ENCODE measurements around the gene NHLH1. TPM values are rescaled to one million over a fixed set of nuclear protein-coding genes. Genes with fewer than 3 reads are reported as not detected.
A peak's percentile ranks its signal among the peaks of the same experiment; 100 is the strongest.

The NHLH1 gene
- polyA plus RNA-seq, 3 donors, result 1.0 TPM; not detected in 2

GRCh38 chr1:160346463-160346862, 20.4 kb upstream of the NHLH1 start:
- no peak for TF ChIP-seq CTCF (IDR thresholded peaks at IDR 0.05)
- Mint-ChIP-seq H3K36me3 (peaks cover 42 to 59% of the 10 kb centered on the region in 2 donors), H3K9me3 (no peaks in the 10 kb centered on the region), H3K4me3 (peak overlapping the region; percentile 39 to 51), H3K27me3 (ENCODE audit: low read depth in 3 of 3) (peaks cover 0 to 1% (median 0%) of the 10 kb centered on the region in 3 donors), H3K27ac (peak overlapping the region; percentile 94 to 98 (median 98)), H3K4me1 (peaks cover 48% of the 10 kb centered on the region)
- H3K4me2 ChIP-seq (replicated peaks; ENCODE audit: extremely low read depth, low read length, poor library complexity, severe bottlenecking), result peak overlapping the region; percentile 67
- intact Hi-C loops (cut with micrococcal nuclease), result loop anchor here (10.0 kb wide), 2 partner anchors 62 to 422 kb away; partner anchors contain the start of genes PEX19 (in 1 of the 2) and TAGLN2 (in 1 of the 2)
- WGBS (ENCODE audit: insufficient coverage), result 36% methylated on average over 4 of the region's 10 CpGs
- no peaks in the 10 kb centered on the region for H4K20me1 ChIP-seq (ENCODE audit: insufficient read depth, low read length)
- peaks cover 37 to 52% of the 10 kb centered on the region in 2 donors for H3K36me3 ChIP-seq (replicated peaks in 1 of 2; ENCODE audit: control insufficient read depth in 1 of 2, insufficient read depth in 2 of 2, low read length in 2 of 2)
- DNase-seq, result peak; percentile 56 to 63 (median 59)
- no peaks in the 10 kb centered on the region for H3K9me3 ChIP-seq (replicated peaks in 1 of 2; ENCODE audit: control insufficient read depth in 1 of 2, insufficient read depth in 1 of 2, low read length in 2 of 2)
- H3K27ac ChIP-seq (ENCODE audit: low read depth in 1 of 2, low read length in 2 of 2), result peak overlapping the region; percentile 92 to 96
- H3K9ac ChIP-seq (ENCODE audit: insufficient read depth, low read length, poor library complexity, severe bottlenecking), result peak overlapping the region; percentile 69
- no peak overlapping the region for H2AFZ ChIP-seq (ENCODE audit: insufficient read depth, low read depth, low read length, poor library complexity, severe bottlenecking)
- peaks cover 48 to 57% of the 10 kb centered on the region in 2 donors for H3K4me1 ChIP-seq (ENCODE audit: control insufficient read depth in 1 of 2, insufficient read depth in 2 of 2, low read length in 2 of 2)
- H3K4me3 ChIP-seq (replicated peaks in 1 of 3; ENCODE audit: low read depth in 2 of 3, low read length in 3 of 3), result peak overlapping the region in 1 of 3 experiments; percentile 58
- peaks cover 75% of the 10 kb centered on the region for H3K79me2 ChIP-seq (ENCODE audit: insufficient read depth, low read length)
- H3K27me3 ChIP-seq (ENCODE audit: control insufficient read depth in 2 of 2, insufficient read depth in 2 of 2, low read length in 2 of 2), result no peaks in the 10 kb centered on the region

DNA sequence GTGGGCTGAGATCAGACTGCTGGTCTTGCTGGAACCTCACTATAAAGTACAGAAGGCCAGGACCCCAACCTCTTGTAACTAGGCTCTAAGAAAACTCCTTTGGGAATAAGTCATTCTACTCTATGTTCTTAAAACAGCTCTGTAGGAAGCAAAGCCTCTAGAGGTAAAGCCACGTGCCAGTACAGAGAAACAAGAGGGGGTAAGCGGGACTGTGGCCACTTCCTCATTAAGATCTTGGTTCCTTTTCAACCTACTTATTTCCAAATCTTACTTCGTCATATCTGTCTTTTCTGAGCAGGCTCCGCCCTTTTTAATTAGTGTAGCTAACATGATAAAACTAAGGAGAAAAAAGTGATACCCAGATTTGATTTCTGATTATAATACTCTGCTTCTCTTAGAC, 19.9 kb upstream of the NHLH1 start:
- Histone ChIP-seq H3K27ac (ENCODE audit: low read depth in 1 of 2, low read length in 2 of 2) (peak overlapping the region; percentile 92 to 96), H4K20me1 (ENCODE audit: insufficient read depth, low read length) (peaks cover 1% of the 10 kb centered on the region), H3K36me3 (replicated peaks in 1 of 2; ENCODE audit: control insufficient read depth in 1 of 2, insufficient read depth in 2 of 2, low read length in 2 of 2) (peaks cover 42 to 57% of the 10 kb centered on the region in 2 donors), H3K79me2 (ENCODE audit: insufficient read depth, low read length) (peaks cover 72% of the 10 kb centered on the region), H3K27me3 (ENCODE audit: control insufficient read depth in 2 of 2, insufficient read depth in 2 of 2, low read length in 2 of 2) (no peaks in the 10 kb centered on the region), H3K9ac (ENCODE audit: insufficient read depth, low read length, poor library complexity, severe bottlenecking) (peak overlapping the region; percentile 69), H3K9me3 (replicated peaks in 1 of 2; ENCODE audit: control insufficient read depth in 1 of 2, insufficient read depth in 1 of 2, low read length in 2 of 2) (no peaks in the 10 kb centered on the region), H3K4me2 (replicated peaks; ENCODE audit: extremely low read depth, low read length, poor library complexity, severe bottlenecking) (peak overlapping the region; percentile 67), H2AFZ (ENCODE audit: insufficient read depth, low read depth, low read length, poor library complexity, severe bottlenecking) (peak overlapping the region; percentile 41), H3K4me3 (replicated peaks in 1 of 3; ENCODE audit: low read depth in 2 of 3, low read length in 3 of 3) (peak overlapping the region in 2 of 3 experiments; percentile 9 to 58), H3K4me1 (ENCODE audit: control insufficient read depth in 1 of 2, insufficient read depth in 2 of 2, low read length in 2 of 2) (peaks cover 45 to 52% of the 10 kb centered on the region in 2 donors)
- DNase-seq, result peak; percentile 88 to 97 (median 91)
- peaks cover 43% of the 10 kb centered on the region for H3K4me1 Mint-ChIP-seq
- peaks cover 47 to 64% of the 10 kb centered on the region in 2 donors for H3K36me3 Mint-ChIP-seq
- H3K27ac Mint-ChIP-seq, result peak overlapping the region; percentile 94 to 98 (median 98)
- peak overlapping the region; percentile 39 to 79 for H3K4me3 Mint-ChIP-seq
- TF ChIP-seq CTCF (IDR thresholded peaks at IDR 0.05), result no peak
- WGBS (ENCODE audit: insufficient coverage), result 0% methylated on average over 1 of the region's 4 CpGs
- H3K9me3 Mint-ChIP-seq, result no peaks in the 10 kb centered on the region
- intact Hi-C loops (cut with micrococcal nuclease), result loop anchor here (10.0 kb wide), 2 partner anchors 62 to 422 kb away; partner anchors contain the start of genes PEX19 (in 1 of the 2) and TAGLN2 (in 1 of the 2)
- peaks cover 0 to 1% (median 0%) of the 10 kb centered on the region in 3 donors for H3K27me3 Mint-ChIP-seq (ENCODE audit: low read depth in 3 of 3)

Data from CD14-positive monocyte (primary cell).